Natural killer cell treated with Interleukin-12 subunit alpha and Interleukin-12 subunit beta and Interleukin-15 and Interleukin-18, amount 100 ng/mL, for 72 hours (primary cell): Measurements from ENCODE around the gene SNX10. TPM values are rescaled to one million over a fixed set of nuclear protein-coding genes. Genes with fewer than 3 reads are reported as not detected.

Experiments used
- ATAC-seq, 2 donors: fragments of 150-1000 bp; cut with Tn5 transposase in 1 of 2; sonication (Bioruptor Pico), chemical (Tn5 transposase) in 1 of 2; 2 replicates each; pipeline ENCODE4 v1.10.0; 2021
- DNase-seq: peaks from one replicate; pipeline ENCODE4 v3.0.0; 2022; ENCODE audit warnings: low spot score
- H3K27ac Mint-ChIP-seq, 2 donors: 1 replicate in 1 of 2; 2 replicates in 1 of 2; pipeline ENCODE4 v1.8.0; 2022; ENCODE audit warnings: mixed read lengths in 2 of 2, mild to moderate bottlenecking in 1 of 2, moderate library complexity in 1 of 2
- H3K27me3 Mint-ChIP-seq, 2 donors: 1 replicate in 1 of 2; 2 replicates in 1 of 2; pipeline ENCODE4 v1.8.0; 2022; ENCODE audit warnings: mixed read lengths in 2 of 2
- H3K36me3 Mint-ChIP-seq: one replicate; pipeline ENCODE4 v1.8.0; 2022; ENCODE audit warnings: mixed read lengths
- H3K4me1 Mint-ChIP-seq, 2 donors: 1 replicate in 1 of 2; 2 replicates in 1 of 2; pipeline ENCODE4 v1.8.0; 2022; ENCODE audit warnings: low read depth in 2 of 2, mixed read lengths in 2 of 2, mild to moderate bottlenecking in 1 of 2
- H3K4me3 Mint-ChIP-seq: one replicate; pipeline ENCODE4 v1.8.0; 2022; ENCODE audit warnings: mixed read lengths
- H3K9me3 Mint-ChIP-seq: 2 replicates; pipeline ENCODE4 v1.8.0; 2022; ENCODE audit warnings: mixed read lengths
- total RNA-seq, 2 donors: library from RNA; stranded (reverse); gene quantifications; one replicate each; pipeline ENCODE4 v1.2.3, GENCODE V29; 2022

The SNX10 gene
- total RNA-seq, 2 donors from 2014 or later, result 47.2 to 81.7 TPM

DNA sequence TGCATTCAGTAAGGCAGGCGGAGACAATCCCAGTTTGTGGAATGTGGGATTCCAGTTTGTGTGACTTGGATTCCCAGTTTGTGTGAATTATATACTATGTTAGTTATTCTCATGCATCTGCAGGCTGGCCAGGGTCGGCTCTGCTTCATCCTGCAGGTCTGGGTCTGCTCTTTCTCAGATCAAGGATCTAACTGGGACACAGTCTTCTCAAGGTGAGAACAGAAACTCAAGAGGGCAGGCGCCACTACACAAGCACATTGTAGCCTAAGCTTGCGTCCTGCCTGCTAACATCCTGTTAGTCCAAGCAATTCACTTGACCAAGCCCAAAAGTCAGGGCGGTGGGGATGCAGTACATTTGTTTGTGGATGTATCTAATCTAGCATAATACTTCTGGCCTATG lies 131.1 kb downstream of the SNX10 start:
- no peak overlapping the region for H3K4me3 Mint-ChIP-seq
- H3K9me3 Mint-ChIP-seq, result no peaks in the 10 kb centered on the region
- peaks cover 6 to 22% of the 10 kb centered on the region in 2 donors for H3K27me3 Mint-ChIP-seq
- no peaks in the 10 kb centered on the region for H3K4me1 Mint-ChIP-seq
- no peak overlapping the region for H3K27ac Mint-ChIP-seq
- DNase-seq (no peak), ATAC-seq (no peak)
- no peaks in the 10 kb centered on the region for H3K36me3 Mint-ChIP-seq

- DNase-seq (no peak), ATAC-seq (no peak)
- no peak overlapping the region for H3K27ac Mint-ChIP-seq
- no peaks in the 10 kb centered on the region for H3K9me3 Mint-ChIP-seq
- no peaks in the 10 kb centered on the region for H3K4me1 Mint-ChIP-seq
- H3K36me3 Mint-ChIP-seq, result no peaks in the 10 kb centered on the region
- H3K4me3 Mint-ChIP-seq, result no peak overlapping the region
- H3K27me3 Mint-ChIP-seq, result peaks cover under 1 to 17% of the 10 kb centered on the region in 2 donors
These were observed 131.8 kb downstream of the SNX10 start for GRCh38 chr7:26423436-26423835.

Other genes with a start within 250 kb of the SNX10 start
- 10 to 100 TPM; 21.3 to 29.1 TPM for gene NFE2L3, start 139.7 kb upstream of the SNX10 start, total RNA-seq
- gene HNRNPA2B1, start 91.1 kb upstream of the SNX10 start, total RNA-seq, result 1,000 to 10,000 TPM in 1 of 2 donors, 100 to 1,000 TPM in 1; 824 to 1,096 TPM
- gene CBX3, start 90.1 kb upstream of the SNX10 start, total RNA-seq, result 100 to 1,000 TPM; 184 to 218 TPM